T follicular helper cell (primary cell): ENCODE data around the gene GGTLC2.
"Not testable (repeated sequence)": the region's sequence is repeated elsewhere in the genome, so short reads cannot be mapped to it uniquely, and the experiment has no call there.

Experiments
- DNase-seq: peaks from one replicate; pipeline ENCODE4 v3.0.0-alpha.2; 2020; ENCODE audit warnings: low read depth
- total RNA-seq, 2 experiments: gene quantifications; one replicate each; lab custom pipeline; 2026; lab: John Stamatoyannopoulos, UW

The GGTLC2 gene
- 0 reads per million in 2 experiments for total RNA-seq

- not testable (repeated sequence) for DNase-seq
Measured at GRCh38 chr22:22644314-22644713, at the start of gene GGTLC2. Gene GGTLC2, plus strand, starts transcription at chr22:22644614. Its CDS starts 1,732 bp downstream, at chr22:22646346.

GRCh38 chr22:22595001-22595835 is 49.2 kb upstream of the GGTLC2 start:
- no peak for DNase-seq

GRCh38 chr22:22598144-22598543 is 46.3 kb upstream of the GGTLC2 start:
- DNase-seq = no peak

GRCh38 chr22:22599248-22599647 is 45.2 kb upstream of the GGTLC2 start:
- DNase-seq = no peak

GRCh38 chr22:22600531-22601261 is 43.7 kb upstream of the GGTLC2 start:
- no peak for DNase-seq

- no peak for DNase-seq
Measured at GRCh38 chr22:22603470-22603947, 40.9 kb upstream of the GGTLC2 start.

GRCh38 chr22:22604326-22605073 is 39.9 kb upstream of the GGTLC2 start:
- no peak for DNase-seq

- no peak for DNase-seq
Measured at GRCh38 chr22:22605074-22605404, 39.4 kb upstream of the GGTLC2 start.

- not testable (repeated sequence) for DNase-seq
Measured at GRCh38 chr22:22608022-22608421, 36.4 kb upstream of the GGTLC2 start.

- no peak for DNase-seq
Measured at GRCh38 chr22:22609291-22609690, 35.1 kb upstream of the GGTLC2 start.

GRCh38 chr22:22612516-22612915 is 31.9 kb upstream of the GGTLC2 start:
- DNase-seq = no peak

- no peak for DNase-seq
Measured at GRCh38 chr22:22614065-22614464, 30.3 kb upstream of the GGTLC2 start.

GRCh38 chr22:22616636-22617035 is 27.8 kb upstream of the GGTLC2 start:
- no peak for DNase-seq

GRCh38 chr22:22618448-22618847 is 26.0 kb upstream of the GGTLC2 start:
- DNase-seq = no peak

GRCh38 chr22:22618923-22619322 is 25.5 kb upstream of the GGTLC2 start:
- no peak for DNase-seq

GRCh38 chr22:22619765-22620414 is 24.5 kb upstream of the GGTLC2 start:
- no peak for DNase-seq

GRCh38 chr22:22628546-22629495 is 15.6 kb upstream of the GGTLC2 start:
- DNase-seq = not testable (repeated sequence)

- not testable (repeated sequence) for DNase-seq
Measured at GRCh38 chr22:22631223-22631652, 13.2 kb upstream of the GGTLC2 start.

GRCh38 chr22:22632226-22632625 is 12.2 kb upstream of the GGTLC2 start:
- DNase-seq = not testable (repeated sequence)

GRCh38 chr22:22633533-22633932 is 10.9 kb upstream of the GGTLC2 start:
- not testable (repeated sequence) for DNase-seq
